Activated CD4-positive, CD25-positive, alpha-beta regulatory T cell (primary cell): ENCODE measurements around the gene ARID5A.
"Not testable (repeated sequence)": the region's sequence is repeated elsewhere in the genome, so short reads cannot be mapped to it uniquely, and the experiment has no call there.

Experiments
- DNase-seq, 4 experiments: peaks; one replicate each; lab custom pipeline; 2025; lab: John Stamatoyannopoulos, UW

ARID5A gene, protein sequence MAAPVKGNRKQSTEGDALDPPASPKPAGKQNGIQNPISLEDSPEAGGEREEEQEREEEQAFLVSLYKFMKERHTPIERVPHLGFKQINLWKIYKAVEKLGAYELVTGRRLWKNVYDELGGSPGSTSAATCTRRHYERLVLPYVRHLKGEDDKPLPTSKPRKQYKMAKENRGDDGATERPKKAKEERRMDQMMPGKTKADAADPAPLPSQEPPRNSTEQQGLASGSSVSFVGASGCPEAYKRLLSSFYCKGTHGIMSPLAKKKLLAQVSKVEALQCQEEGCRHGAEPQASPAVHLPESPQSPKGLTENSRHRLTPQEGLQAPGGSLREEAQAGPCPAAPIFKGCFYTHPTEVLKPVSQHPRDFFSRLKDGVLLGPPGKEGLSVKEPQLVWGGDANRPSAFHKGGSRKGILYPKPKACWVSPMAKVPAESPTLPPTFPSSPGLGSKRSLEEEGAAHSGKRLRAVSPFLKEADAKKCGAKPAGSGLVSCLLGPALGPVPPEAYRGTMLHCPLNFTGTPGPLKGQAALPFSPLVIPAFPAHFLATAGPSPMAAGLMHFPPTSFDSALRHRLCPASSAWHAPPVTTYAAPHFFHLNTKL

DNA sequence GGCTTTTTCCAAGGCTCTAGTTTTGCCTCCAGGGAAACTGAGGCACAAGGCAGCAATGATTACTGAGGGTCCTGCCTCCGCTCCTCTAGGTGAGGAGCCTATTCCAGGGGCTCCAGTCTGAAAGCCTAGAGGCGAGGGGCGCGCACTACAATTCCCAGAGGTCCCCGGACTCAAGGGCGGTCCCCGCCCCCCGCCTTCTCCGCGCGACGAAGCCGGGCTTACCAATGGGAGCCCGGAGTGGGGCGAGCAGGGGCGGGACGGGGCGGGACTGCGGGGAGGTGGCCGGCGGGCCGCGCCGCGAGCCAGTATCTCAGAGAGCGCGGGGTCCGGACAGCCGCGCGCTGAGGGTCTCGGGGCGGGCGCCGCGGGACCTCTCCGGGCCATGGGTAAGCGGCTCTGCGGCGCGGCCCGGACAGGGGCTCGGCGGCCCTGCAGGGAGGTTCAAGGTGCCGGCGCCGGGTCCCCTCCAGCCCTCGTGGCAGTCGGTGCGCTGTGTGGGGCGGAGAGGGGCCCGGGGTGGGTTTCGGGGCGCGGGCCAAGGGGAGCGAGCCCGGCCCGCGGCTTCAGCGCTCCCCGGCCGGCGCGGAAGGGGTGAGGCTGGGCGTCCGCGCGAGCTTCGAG, at the start of gene ARID5A:
ARID5A (plus strand) TSS at position 308 of the 621 bp plus-strand sequence; CDS start at position 383, 75 bp downstream.
- DNase-seq, result peak; percentile 81 to 93 (median 88)

DNA sequence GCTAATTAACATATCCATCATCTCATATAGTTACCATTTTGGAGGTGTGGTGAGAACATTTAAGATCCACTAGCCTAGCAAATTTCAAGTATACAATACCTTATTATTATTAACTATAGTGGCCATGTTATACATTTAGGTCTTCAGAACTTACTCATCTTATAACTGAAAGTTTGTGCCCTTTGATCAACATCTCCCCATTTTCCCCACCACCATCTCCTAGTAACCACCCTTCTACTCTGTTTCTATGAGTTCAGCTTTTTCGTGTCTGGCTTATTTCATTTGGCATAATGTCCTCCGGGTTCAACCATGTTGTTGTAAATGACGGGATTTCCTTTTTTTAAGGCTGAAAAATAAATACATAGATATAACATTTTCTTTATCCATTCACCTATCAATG, 47.3 kb upstream of the ARID5A start:
- DNase-seq, result no peak

DNA sequence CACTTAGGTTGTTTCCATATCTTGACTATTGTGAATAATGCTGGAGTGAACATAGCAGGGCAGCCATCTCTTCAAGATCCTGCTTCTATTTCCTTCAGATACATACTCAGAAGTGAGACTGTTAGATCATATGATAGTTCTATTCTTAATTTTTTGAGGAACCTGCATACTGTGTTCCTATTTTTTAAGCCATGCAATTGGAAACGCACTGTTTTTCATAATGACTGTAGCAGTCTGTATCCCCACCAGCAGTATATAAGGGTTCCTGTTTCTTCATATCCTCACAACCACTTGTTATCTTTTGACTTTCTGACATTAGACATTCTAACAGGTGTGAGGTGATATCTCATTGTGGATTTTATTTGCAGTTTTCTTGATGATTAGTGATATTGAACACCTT, 46.9 kb upstream of the ARID5A start:
- DNase-seq, result no peak

DNA sequence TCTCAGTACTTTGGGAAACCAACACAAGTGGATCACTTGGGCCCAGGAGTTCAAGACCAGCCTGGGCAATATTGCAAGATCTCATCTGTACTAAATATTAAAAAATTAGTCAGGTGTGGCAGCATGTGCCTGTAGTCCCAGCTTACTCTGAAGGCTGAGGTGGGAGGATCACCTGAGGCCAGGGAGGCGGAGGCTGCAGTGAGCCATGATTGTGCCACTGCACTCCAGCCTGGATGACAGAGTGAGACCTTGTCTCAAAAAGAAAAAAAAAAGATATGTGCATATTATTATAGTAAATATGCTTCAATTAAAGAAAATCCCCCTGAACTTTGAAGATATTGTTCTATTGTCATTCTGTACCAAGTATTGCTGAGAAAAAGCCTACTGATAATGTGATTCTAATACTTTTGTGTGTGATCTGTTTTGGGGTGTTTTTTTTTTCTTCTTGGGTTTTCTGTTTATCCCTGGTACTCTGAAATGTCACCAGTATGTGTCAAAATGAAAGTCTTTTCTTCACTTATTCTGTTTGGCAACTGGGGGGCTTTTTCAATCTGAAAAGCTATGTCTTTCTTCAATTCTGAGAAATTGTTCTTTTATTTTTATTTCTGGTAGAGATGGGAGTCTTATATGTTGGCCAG, 44.6 kb upstream of the ARID5A start:
- no peak for DNase-seq

DNA sequence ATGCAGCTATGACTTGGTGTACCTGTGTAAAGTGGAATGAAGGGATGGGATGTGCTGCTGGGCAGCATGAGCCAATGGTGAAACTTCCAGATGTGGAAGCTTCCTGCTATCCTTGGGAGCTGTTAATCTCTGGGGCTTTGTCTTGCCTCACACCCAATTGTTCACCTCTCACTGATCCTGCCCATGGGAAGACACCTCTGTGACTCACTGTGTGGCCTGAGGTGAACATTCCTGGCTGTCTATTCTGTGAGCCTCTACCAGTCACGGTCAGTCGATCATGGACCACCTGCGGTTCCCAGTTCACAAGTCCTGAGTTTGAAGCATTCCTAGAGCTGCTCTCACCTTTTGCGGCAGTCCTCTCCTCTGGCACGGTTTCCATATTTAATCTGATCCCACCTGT, 43.5 kb upstream of the ARID5A start:
- no peak for DNase-seq

DNA sequence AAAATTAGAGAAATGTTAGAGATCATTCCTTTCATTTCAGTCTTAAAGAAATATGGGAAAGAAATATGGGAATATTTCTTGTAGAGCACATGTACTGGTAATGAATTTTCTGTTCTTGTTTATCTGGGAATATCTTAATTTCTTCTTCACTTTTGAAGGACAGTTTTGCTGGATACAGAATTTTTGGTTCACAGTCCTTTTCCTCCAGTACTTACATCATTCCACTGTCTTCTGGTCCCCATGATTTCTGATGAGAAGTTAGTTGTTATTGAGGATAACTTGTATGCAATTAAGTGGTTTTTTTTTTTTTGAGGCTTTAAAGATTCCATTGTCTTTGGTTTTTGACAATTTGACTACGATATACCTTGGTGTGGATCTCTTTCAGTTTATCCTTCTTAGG, 42.4 kb upstream of the ARID5A start:
- DNase-seq, result no peak

DNA sequence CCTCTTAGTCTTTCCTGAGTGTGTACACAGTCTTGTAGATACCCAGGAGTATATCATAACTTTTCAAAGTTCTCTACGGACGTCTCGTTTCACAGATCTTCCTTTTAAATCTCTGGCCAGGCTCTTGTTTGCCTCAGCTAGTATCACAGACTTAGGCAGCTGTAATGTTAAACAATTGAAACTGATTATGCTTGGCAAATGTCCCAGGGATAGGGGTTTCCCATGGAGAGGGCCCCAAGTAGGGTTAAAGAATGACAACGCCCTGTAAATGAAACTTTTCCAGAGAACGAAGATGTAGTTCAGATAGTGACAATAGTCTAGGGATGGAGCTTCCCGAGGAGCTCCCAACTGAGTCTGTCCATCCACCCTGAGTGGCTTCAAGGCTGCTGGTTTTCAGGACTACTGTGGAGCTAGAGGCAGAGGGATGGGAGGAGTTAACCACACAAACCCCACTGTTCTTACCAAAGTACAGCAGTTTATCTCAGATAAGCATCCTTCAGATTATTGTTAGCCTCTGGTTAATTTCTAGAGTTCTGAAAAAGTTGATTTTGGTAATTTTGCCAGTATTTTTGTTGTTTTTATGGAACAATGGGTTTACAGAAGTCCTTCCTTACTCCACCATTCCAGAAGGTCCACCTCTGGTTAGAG, 40.4 kb upstream of the ARID5A start:
- no peak for DNase-seq

DNA sequence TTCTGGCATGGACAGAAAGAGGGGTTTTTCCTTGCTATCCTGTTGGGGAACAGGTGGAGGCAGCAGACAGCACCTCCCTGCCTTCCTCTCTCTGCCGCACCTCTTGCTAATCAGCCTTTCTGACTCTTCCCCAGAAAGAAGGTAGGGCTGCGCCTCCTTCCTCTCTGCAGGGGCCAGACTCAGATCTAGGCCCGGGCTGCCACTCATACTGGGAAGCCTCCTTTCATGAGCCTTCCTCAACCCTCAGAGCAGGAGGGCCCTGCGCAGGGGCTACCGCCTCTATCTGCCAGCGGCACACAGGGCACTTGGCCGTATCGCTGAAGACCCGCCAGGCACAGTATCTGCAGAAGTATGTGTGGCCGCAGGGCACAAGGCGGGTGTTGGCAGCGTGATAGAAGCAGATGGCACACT, 38.5 kb upstream of the ARID5A start:
- DNase-seq, result no peak

DNA sequence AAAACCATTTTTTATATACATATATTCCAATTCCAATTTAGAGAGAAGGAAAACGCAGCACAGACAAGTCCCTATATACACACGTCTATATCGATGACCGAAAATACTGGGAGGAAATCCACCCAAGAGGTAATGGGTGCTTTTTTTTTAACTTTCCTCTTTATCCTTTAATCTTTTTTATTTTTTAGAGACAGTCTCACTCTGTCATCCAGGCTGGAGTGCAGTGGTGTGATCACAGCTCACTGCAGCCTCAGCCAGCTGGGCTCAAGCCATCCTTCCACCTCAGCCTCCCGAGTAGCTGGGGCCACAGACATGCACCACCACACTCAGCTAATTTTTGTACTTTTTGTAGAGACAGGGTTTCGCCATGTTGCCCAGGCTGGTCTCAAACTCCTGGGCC, 37.9 kb upstream of the ARID5A start:
- DNase-seq, result not testable (repeated sequence)

DNA sequence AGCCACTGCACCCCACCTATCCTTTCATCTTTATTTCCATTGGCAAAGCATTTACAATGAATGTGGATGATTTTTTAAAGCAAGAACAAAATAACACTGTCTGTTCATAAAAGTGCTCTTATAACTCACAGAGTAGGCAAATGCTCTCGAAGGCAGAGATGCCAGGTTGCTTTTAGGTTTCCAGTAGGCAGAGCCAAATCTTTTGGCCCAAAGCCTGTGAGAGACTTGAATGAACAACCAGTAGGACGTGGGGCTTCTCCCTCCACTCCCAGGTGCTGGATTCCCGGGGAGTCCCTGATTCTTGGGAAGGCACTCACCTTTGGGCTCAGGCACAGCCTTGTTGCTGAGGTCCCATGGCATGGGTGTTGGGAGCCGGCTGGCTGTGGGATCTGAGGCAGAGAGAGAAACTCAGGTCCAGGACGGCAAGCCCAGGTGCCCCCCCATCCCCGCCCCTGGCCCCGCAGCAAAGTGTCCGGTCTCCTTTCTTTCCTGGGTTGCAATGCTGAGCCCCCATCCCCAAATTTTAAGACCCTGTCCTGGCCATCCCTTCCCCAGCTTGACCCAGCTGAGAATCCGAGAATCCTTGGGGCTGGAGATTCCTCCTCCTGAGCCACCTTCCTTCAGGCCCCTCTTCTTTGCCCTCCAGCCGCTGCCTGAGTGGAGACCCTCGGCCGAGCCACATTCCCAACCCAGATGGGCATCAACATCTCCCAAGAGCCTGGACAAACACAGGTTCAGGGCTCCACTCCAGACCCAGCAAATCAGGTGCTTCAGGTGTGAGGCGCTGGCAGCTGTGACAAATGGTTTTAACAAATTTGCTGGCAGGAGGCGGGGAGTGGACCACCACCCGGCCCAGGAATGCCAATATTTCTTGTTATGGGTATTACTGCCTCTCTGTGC, 37.2 kb upstream of the ARID5A start:
- DNase-seq, result no peak

DNA sequence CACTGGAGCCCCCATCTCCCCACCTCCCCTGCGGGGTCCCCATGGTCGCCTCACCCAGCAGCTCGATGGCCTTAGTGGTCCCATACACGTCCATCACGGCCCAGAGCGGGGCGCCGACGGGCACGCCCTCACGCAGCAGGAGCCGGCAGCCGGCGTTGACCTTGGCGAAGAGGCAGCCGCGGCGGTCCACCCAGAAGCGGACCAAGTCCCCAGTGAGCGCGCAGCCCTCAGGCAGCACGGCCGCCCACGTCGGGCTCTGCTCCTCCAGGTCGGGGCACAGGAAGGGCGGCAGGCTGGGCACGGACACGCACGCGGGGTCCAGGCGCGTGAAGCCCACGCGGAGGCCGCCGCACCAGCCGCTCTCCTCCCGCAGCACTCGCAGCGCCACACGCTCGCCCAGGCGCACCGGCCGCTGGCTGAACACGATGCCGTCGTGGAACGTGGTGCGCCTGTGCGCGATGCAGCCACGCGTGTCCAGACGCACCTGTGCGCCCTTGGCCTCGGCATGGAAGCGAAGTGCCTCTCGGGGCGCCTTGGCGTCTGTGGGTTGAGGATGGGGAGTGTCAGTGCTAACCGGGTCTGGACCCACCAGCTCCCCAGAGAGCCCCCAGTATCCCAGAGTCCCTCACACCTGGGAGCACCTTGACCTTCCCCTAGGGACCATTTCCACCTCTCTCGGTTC, 36.0 kb upstream of the ARID5A start:
- DNase-seq, result no peak

DNA sequence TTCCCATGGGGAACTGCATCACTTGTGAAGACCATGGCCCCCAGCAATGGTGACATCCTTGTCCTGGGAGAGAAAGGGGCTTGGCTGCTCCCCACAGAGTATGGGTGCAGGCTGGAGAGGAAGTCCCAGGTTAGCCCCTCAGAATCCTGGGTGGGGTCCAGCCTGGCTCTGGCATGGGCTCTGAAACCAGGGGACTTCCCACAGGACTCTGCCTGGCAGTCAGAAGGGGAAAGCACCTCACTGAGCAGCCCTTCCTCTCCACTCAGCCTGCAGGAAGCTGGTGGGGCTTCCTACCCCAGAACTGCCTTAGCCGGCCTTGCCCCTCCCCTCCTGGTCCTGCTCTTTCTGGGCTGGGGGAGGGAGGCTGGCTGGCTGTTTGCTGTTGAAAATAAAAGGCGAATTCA, 35.1 kb upstream of the ARID5A start:
- no peak for DNase-seq

DNA sequence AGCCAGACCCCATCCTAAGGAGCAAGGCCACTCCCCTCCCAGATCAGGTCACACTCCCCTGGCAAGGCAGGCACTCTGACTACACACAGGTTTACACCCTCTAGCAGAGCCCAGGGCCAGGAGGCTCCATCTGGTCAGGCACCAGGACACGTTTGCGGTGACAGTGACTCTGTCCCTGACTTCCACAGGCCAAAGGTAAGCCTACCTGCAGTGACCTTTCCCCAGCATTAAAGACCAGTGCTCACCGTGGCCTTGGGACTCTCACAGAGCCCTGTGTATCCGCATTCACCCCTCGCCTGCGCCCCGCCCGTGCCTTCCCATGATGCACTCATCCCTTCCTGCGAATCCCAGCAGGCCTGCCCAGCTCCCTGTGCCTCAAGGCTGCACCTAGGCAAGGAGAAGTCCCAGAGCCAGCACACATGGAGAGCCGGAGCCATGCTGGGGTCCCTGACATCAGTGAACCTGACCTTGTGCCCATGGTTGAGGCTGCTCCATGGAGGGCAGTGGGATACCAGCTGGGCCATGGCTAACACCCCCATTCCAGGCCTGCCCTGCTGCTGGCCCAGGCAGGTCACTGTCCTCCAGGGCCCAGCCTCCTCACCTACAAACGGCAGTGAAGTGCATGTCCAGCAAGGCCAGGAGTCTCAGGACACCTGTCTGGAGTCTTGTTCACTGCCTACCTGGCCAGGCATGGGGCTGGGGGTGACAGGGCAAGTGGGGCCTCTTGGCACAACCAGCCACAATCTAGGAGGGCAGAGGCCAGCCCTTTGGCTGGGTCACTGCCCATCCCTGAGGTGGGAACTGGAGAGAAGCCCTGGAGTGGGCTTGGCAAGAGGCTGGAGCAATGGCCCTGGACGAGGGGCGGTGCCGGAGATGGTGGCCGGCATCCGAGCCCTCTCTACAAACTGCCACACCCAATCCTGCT, 34.4 kb upstream of the ARID5A start:
- no peak for DNase-seq

DNA sequence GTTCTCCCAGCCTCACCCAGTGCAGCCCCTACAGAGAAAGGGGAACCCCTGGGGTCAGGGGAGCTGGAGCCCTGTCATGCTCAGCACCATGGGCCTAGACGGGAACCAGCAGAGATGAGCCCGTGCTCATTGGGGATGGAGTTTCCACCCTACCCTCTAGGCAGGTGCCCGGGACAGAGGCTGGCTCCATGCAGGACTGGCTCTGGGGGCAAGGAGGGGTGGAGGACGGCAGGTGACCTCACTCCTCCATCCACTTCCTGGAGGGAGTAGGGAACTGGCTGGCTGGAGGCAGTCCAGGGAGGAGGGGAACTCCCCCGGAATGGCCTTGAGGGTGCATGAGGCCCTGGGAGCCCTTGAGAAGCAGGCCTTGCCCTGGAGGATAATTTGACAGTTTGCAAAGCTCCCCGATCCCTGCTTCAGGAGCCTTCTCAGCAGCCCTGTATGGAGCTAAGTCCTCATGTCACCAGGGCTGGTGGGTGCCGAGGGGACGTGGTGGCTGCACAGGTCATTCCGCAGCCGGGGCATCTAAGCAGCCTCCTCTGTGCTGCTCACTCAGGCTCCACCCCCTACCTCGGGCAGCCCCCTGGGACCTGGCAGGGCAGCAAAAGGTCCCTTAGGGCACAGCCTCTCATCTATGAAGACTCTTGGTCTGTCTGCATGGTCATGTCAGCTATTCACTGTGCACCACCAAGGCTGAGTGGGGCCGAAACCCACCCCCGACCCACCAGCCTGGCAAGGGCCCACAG, 33.5 kb upstream of the ARID5A start:
- no peak for DNase-seq

DNA sequence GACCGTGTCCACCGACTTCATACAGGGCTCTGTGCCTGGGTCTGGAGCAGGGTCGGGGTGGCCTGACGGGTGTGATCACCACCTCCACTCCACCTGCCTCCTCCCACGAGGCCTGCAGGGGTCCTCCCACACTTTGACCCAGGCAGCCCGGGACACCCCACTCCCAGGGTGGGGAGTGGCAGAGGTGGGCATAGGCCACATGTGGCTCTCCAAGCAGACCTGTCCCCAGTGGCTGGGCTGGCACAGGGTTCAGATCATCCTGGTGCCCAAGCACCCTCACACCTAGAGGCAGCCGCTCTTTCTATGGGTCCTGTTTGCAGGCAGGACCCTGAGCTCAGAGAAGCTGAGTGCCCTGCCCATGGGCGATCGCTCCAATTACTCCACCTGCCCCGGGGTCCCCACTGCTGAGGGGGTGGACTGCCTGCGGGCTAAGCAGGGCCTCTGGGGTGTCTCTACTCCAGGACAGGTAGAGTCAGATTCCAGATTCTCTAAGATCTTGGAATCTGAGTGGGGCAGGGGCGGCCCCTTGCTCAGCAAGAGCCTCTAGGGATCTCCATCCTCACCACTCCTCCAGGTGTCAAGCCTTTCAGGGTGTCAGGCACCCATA, 32.8 kb upstream of the ARID5A start:
- DNase-seq, result no peak

DNA sequence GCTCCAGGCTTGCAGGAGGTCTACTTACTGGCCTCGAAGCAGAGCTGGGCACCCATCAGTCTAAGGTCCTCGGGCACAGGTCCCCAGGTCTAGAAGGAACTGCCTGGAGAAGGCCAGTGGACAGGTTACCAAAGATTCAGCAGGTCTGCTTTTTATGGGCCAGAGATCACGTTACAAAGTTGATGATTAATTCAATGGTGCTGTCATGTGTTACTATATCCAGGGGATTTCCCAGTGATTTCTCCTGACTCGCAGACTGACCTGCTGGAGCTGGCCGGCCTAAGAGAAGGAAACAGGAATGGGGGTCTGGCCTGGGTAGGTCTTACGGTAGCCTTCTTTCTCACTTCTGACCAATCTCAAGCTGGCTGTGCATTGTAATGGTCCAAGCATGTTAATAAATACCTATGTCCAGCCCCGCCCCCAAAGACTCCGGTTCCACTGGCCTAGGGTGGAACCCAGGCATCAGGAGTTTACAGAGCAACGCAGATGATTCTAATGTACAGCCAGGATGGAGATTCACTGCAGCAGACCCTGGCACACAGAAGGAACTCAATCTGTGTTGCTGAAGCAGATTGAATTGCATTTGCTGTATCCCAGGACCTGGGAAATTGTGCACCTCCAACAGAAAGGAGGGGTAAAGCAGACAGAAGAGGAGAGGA, 31.2 kb upstream of the ARID5A start, which contains the start of gene NEURL3:
NEURL3 (minus strand) TSS at position 127 of the 659 bp plus-strand sequence; CDS start at position 56, 71 bp downstream.
- no peak for DNase-seq

DNA sequence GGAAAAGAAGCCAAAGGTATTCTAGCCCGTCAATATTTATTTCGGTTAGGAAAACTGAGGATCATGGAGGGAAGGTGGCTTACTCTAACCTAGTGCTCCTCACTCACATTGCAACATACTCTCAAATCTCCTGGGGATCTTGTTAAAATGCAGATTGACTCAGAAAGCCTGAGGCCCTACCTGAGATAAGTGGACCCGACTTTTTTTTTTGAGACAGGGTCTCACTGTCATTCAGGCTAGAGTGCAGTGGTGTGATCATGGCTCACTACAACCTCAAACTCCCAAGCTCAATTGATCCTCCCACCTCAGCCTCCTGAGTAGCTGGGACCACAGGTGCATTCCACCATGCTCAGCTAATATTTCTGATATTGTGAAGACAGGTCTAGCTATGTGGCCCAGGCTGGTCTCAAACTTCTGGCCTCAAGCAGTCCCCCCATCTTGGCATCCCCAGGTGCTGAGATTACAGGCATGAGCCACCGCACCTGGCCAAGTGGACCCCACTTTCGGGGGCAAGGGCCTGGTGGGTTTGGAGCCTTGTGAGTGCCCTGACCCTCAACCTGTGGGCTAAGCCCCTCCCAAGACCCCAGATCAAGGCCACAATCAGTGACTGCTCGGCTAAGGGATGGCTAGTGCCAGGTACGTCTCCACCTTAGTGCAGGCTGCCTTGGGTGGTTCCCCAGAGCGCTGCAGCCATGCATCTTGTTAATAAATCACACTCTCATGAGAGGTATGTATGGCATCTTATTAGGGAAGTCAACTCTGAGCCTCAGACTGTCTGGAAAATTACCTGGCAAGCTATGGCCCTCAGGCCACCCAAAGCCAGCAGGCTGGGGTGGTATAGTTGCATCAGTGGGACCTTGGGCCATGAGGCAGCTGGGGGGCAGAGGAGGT, 30.3 kb upstream of the ARID5A start:
- no peak for DNase-seq
